Neural progenitor cell (in vitro differentiated cells): Measurements from ENCODE around the gene PTPRN2. TPM values are rescaled to one million over a fixed set of nuclear protein-coding genes. Genes with fewer than 3 reads are reported as not detected.

Experiments used
- DNase-seq: peaks from one replicate; pipeline ENCODE4 v3.0.0-alpha.2; 2016; ENCODE audit warnings: low spot score
- H2AFZ ChIP-seq: fragments of 200-600 bp; sonication (generic); replicated peaks from 2 replicates; pipeline ENCODE4 v1.6.1; 2016; ENCODE audit warnings: antibody characterized with exemption
- H3F3A ChIP-seq: fragments of 200-600 bp; sonication (generic); 2 replicates; pipeline ENCODE4 v1.6.1; 2016; ENCODE audit warnings: antibody characterized with exemption, low read depth
- H3K27ac ChIP-seq: fragments of 200-600 bp; sonication (generic); 2 replicates; pipeline ENCODE4 v1.5.1; 2016; ENCODE audit warnings: mild to moderate bottlenecking
- H3K27me3 ChIP-seq: fragments of 200-600 bp; sonication (generic); 2 replicates; pipeline ENCODE4 v1.6.1; 2016; ENCODE audit warnings: mild to moderate bottlenecking, moderate library complexity
- H3K36me3 ChIP-seq: fragments of 200-600 bp; sonication (generic); 2 replicates; pipeline ENCODE4 v1.5.1; 2016
- H3K4me1 ChIP-seq: fragments of 200-600 bp; sonication (generic); 2 replicates; pipeline ENCODE4 v1.6.1; 2016; ENCODE audit warnings: mixed run types
- H3K4me2 ChIP-seq: fragments of 200-600 bp; sonication (generic); 2 replicates; pipeline ENCODE4 v1.6.1; 2016
- H3K4me3 ChIP-seq: fragments of 200-600 bp; sonication (generic); 2 replicates; pipeline ENCODE4 v1.5.1; 2016
- H3K79me2 ChIP-seq: fragments of 200-600 bp; sonication (generic); 2 replicates; pipeline ENCODE4 v1.6.1; 2016; ENCODE audit warnings: low read depth
- H3K9ac ChIP-seq: fragments of 200-600 bp; sonication (generic); 2 replicates; pipeline ENCODE4 v1.6.1; 2016
- H3K9me3 ChIP-seq: fragments of 200-600 bp; sonication (generic); 2 replicates; pipeline ENCODE4 v1.5.1; 2016; ENCODE audit warnings: low read depth
- H4K20me1 ChIP-seq: fragments of 200-600 bp; sonication (generic); 2 replicates; pipeline ENCODE4 v1.6.1; 2016; ENCODE audit warnings: low read depth
- H3K27ac Mint-ChIP-seq: 3 replicates; pipeline ENCODE4 v1.8.0; 2021; ENCODE audit warnings: mixed read lengths
- H3K27me3 Mint-ChIP-seq: 2 replicates; pipeline ENCODE4 v1.8.0; 2022; ENCODE audit warnings: low read depth, mild to moderate bottlenecking, inconsistent platforms, moderate library complexity, mixed read lengths; ENCODE audit not compliant: insufficient read depth
- H3K36me3 Mint-ChIP-seq: 3 replicates; pipeline ENCODE4 v1.8.0; 2021; ENCODE audit warnings: mixed read lengths
- H3K4me1 Mint-ChIP-seq: 3 replicates; pipeline ENCODE4 v1.8.0; 2021; ENCODE audit warnings: mixed read lengths
- H3K4me3 Mint-ChIP-seq: 3 replicates; pipeline ENCODE4 v1.8.0; 2021; ENCODE audit warnings: mild to moderate bottlenecking, moderate library complexity, mixed read lengths
- H3K9me3 Mint-ChIP-seq: 3 replicates; pipeline ENCODE4 v1.8.0; 2020; ENCODE audit warnings: mixed read lengths
- EZH2 ChIP-seq: fragments of 200-600 bp; sonication (generic); IDR thresholded peaks from 2 replicates; pipeline ENCODE4 v1.6.1; 2017; ENCODE audit warnings: antibody characterized with exemption, mild to moderate bottlenecking, moderate library complexity
- EZH2phosphoT487 ChIP-seq: fragments of 200-600 bp; sonication (generic); IDR thresholded peaks from 2 replicates; pipeline ENCODE4 v1.6.1; 2017; ENCODE audit warnings: antibody characterized with exemption
- total RNA-seq: library from RNA; depleted of rRNA; stranded (reverse); fragments of >200 nt; gene quantifications from 2 replicates; pipeline ENCODE4 v1.2.3, GENCODE V29; 2015; ENCODE audit warnings: low replicate concordance
- TF ChIP-seq, protein P1 (sequence below): fragments of 200-600 bp; sonication (generic); IDR thresholded peaks from 2 replicates; pipeline ENCODE4 v1.5.1; 2017; ENCODE audit warnings: antibody characterized with exemption, mild to moderate bottlenecking

PTPRN2 gene
- total RNA-seq, 1 donor from 2014 or later = 3.0 TPM

DNA sequence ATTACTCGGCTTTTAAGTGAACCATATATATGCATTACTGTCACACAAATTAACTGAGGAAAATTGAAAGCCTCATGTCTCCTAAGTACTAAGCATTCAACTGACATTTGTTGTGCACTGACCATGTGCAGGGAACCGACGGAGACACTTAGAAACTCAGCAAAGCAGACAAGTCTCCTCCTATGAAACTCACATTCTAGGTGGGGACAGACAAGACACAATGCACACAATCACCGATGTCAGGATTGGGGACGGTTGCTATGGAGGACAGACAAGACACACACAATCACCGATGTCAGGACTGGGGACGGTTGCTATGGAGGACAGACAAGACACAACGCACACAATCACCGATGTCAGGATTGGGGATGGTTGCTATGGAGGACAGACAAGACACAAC lies 134.0 kb downstream of the PTPRN2 start:
- DNase-seq = no peak

DNA sequence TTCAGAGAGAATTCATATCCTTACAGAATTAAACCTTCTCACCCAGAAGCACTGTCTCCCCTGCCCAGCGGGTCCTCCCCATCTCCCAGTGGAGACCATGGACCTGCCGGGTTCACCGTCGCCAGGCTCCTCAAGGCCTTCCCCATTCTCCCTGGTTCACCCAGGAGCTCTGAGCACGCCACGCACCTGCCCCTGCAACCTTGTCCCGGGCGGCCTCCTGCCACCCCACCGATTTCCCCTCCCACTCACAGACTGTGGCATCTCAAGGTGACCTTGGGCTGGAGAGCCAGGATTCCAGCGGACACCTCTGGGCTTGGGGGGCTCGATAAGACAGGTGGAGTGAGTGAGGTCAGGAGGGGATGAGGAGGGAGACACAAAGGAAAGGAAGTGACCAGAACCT lies 135.3 kb downstream of the PTPRN2 start:
- H3K27me3 Mint-ChIP-seq = peaks cover 5% of the 10 kb centered on the region
- no peak overlapping the region for H2AFZ ChIP-seq
- no peak overlapping the region for H3K4me2 ChIP-seq
- no peaks in the 10 kb centered on the region for H3K27me3 ChIP-seq
- H3K9ac ChIP-seq = no peak overlapping the region
- TF ChIP-seq, protein P1, sequence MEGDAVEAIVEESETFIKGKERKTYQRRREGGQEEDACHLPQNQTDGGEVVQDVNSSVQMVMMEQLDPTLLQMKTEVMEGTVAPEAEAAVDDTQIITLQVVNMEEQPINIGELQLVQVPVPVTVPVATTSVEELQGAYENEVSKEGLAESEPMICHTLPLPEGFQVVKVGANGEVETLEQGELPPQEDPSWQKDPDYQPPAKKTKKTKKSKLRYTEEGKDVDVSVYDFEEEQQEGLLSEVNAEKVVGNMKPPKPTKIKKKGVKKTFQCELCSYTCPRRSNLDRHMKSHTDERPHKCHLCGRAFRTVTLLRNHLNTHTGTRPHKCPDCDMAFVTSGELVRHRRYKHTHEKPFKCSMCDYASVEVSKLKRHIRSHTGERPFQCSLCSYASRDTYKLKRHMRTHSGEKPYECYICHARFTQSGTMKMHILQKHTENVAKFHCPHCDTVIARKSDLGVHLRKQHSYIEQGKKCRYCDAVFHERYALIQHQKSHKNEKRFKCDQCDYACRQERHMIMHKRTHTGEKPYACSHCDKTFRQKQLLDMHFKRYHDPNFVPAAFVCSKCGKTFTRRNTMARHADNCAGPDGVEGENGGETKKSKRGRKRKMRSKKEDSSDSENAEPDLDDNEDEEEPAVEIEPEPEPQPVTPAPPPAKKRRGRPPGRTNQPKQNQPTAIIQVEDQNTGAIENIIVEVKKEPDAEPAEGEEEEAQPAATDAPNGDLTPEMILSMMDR = no peak
- TF ChIP-seq EZH2 (no peak), EZH2phosphoT487 (no peak)
- no peak overlapping the region for H3K4me3 ChIP-seq
- no peaks in the 10 kb centered on the region for H3K4me1 ChIP-seq
- H3K36me3 ChIP-seq = no peaks in the 10 kb centered on the region
- peaks cover 3% of the 10 kb centered on the region for H3K36me3 Mint-ChIP-seq
- no peak overlapping the region for H3K27ac Mint-ChIP-seq
- no peak overlapping the region for H3K4me3 Mint-ChIP-seq
- no peak overlapping the region for H3K27ac ChIP-seq
- H3K79me2 ChIP-seq = no peaks in the 10 kb centered on the region
- H3K9me3 Mint-ChIP-seq = peaks cover 10% of the 10 kb centered on the region
- H3F3A ChIP-seq = no peaks in the 10 kb centered on the region
- no peak for DNase-seq
- no peaks in the 10 kb centered on the region for H4K20me1 ChIP-seq
- H3K9me3 ChIP-seq = no peaks in the 10 kb centered on the region
- H3K4me1 Mint-ChIP-seq = peaks cover 2% of the 10 kb centered on the region

More for the DNA sequence above, 134.0 kb downstream of the PTPRN2 start:
- Mint-ChIP-seq H3K27ac (peak overlapping the region; percentile 51), H3K36me3 (peaks cover 3% of the 10 kb centered on the region), H3K27me3 (peaks cover 5% of the 10 kb centered on the region), H3K4me3 (no peak overlapping the region), H3K9me3 (peaks cover 10% of the 10 kb centered on the region), H3K4me1 (peaks cover 2% of the 10 kb centered on the region)
- H2AFZ ChIP-seq = no peak overlapping the region
- no peaks in the 10 kb centered on the region for H3F3A ChIP-seq
- no peaks in the 10 kb centered on the region for H4K20me1 ChIP-seq
- no peak overlapping the region for H3K27ac ChIP-seq
- no peaks in the 10 kb centered on the region for H3K9me3 ChIP-seq
- no peak overlapping the region for H3K9ac ChIP-seq
- H3K4me2 ChIP-seq = no peak overlapping the region
- no peaks in the 10 kb centered on the region for H3K4me1 ChIP-seq
- no peaks in the 10 kb centered on the region for H3K27me3 ChIP-seq
- no peaks in the 10 kb centered on the region for H3K36me3 ChIP-seq
- H3K4me3 ChIP-seq = no peak overlapping the region
- H3K79me2 ChIP-seq = no peaks in the 10 kb centered on the region
- TF ChIP-seq, protein P1 = no peak
- no peak for TF ChIP-seq EZH2
- TF ChIP-seq EZH2phosphoT487 = no peak

DNA sequence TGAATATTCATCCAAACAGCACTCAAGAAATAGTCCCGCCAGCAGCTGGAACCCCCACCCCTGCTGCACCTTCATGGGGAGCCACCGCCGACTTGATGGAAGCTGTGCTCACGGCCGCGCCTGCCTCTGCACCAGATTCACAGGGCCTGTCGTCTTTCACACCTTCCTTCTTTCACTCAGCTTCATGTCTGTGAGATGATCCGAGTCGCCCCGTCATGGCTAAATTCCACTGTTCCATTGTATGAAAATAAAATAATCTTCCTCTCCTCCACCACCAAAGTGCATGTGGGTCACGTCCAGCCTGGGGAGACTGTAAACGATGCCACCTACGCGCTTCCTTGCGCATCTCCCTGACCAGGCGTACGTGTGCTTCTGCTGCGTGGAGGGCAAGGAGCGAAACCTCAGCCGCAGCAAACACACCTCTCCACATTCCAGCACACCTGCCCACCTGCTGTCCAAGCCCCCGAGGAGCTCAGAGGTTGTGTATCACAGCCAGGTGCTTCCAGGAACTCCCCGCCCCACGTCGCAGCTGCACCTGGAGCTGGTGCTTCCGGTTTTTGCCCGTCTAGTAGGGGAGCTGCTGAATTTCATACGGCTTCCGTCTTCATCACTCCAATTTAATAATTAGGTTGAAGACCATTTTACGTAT lies 137.0 kb downstream of the PTPRN2 start:
- H4K20me1 ChIP-seq = no peaks in the 10 kb centered on the region
- H2AFZ ChIP-seq = no peak overlapping the region
- H3K27me3 Mint-ChIP-seq = no peaks in the 10 kb centered on the region
- DNase-seq = no peak
- H3K36me3 Mint-ChIP-seq = peaks cover 3% of the 10 kb centered on the region
- no peak overlapping the region for H3K27ac ChIP-seq
- no peak overlapping the region for H3K27ac Mint-ChIP-seq
- no peaks in the 10 kb centered on the region for H3F3A ChIP-seq
- peaks cover 2% of the 10 kb centered on the region for H3K4me1 Mint-ChIP-seq
- H3K36me3 ChIP-seq = no peaks in the 10 kb centered on the region
- H3K4me3 Mint-ChIP-seq = no peak overlapping the region
- H3K9ac ChIP-seq = no peak overlapping the region
- no peak overlapping the region for H3K4me3 ChIP-seq
- H3K27me3 ChIP-seq = no peaks in the 10 kb centered on the region
- H3K4me2 ChIP-seq = no peak overlapping the region
- H3K4me1 ChIP-seq = no peaks in the 10 kb centered on the region
- no peaks in the 10 kb centered on the region for H3K79me2 ChIP-seq
- peaks cover 6% of the 10 kb centered on the region for H3K9me3 Mint-ChIP-seq
- TF ChIP-seq EZH2 (no peak), EZH2phosphoT487 (no peak)
- TF ChIP-seq, protein P1 = no peak
- no peaks in the 10 kb centered on the region for H3K9me3 ChIP-seq
